HL-60/S4 treated with retinoic acid at 250 ng/mL for 4 days and 3 days (cell line): ENCODE results near the gene HDAC2.
"Not testable (repeated sequence)": the region's sequence is repeated elsewhere in the genome, so short reads cannot be mapped to it uniquely, and the experiment has no call there.

ENCODE experiments used
- in situ Hi-C: fragments of 300-500 bp; cut with MboI; formaldehyde crosslinking; loops from 2 replicates; pipeline ENCODE4 v1.7.0; 2022; ENCODE audit warnings: low sequenced_read_pairs

HDAC2 gene

GRCh38 chr6:113920663-113921267 is 50.2 kb downstream of the HDAC2 start:
- in situ Hi-C loops = no loop called here

GRCh38 chr6:113910285-113910684 is 60.7 kb downstream of the HDAC2 start:
- in situ Hi-C loops = not testable (repeated sequence)

- in situ Hi-C loops = no loop called here
Observed at GRCh38 chr6:113909224-113909856, 61.6 kb downstream of the HDAC2 start.

GRCh38 chr6:113908801-113909200 is 62.1 kb downstream of the HDAC2 start:
- in situ Hi-C loops = no loop called here

- in situ Hi-C loops = no loop called here
Observed at GRCh38 chr6:113907102-113907815, 63.7 kb downstream of the HDAC2 start.

- in situ Hi-C loops = no loop called here
Observed at GRCh38 chr6:113903666-113904330, 67.2 kb downstream of the HDAC2 start.

GRCh38 chr6:113901482-113901881 is 69.5 kb downstream of the HDAC2 start:
- in situ Hi-C loops = no loop called here

GRCh38 chr6:113894712-113895674 is 76.0 kb downstream of the HDAC2 start:
- in situ Hi-C loops = loop anchor here (25.0 kb wide), 1 partner anchor 583 kb away; no protein-coding TSS in a partner anchor

GRCh38 chr6:113893866-113894265 is 77.1 kb downstream of the HDAC2 start:
- in situ Hi-C loops = loop anchor here (25.0 kb wide), 1 partner anchor 582 kb away; no protein-coding TSS in a partner anchor

GRCh38 chr6:113893451-113893850 is 77.5 kb downstream of the HDAC2 start:
- in situ Hi-C loops = loop anchor here (25.0 kb wide), 1 partner anchor 581 kb away; no protein-coding TSS in a partner anchor

- in situ Hi-C loops = loop anchor here (25.0 kb wide), 1 partner anchor 577 kb away; no protein-coding TSS in a partner anchor
Observed at GRCh38 chr6:113888956-113889630, 81.9 kb downstream of the HDAC2 start.

GRCh38 chr6:113888493-113888892 is 82.5 kb downstream of the HDAC2 start:
- in situ Hi-C loops = loop anchor here (25.0 kb wide), 1 partner anchor 576 kb away; no protein-coding TSS in a partner anchor

GRCh38 chr6:113886512-113886911 is 84.4 kb downstream of the HDAC2 start:
- in situ Hi-C loops = loop anchor here (25.0 kb wide), 1 partner anchor 574 kb away; no protein-coding TSS in a partner anchor

GRCh38 chr6:113884011-113884410 is 86.9 kb downstream of the HDAC2 start:
- in situ Hi-C loops = loop anchor here (25.0 kb wide), 1 partner anchor 572 kb away; no protein-coding TSS in a partner anchor
